ENCODE measurements around the gene ZNF683. TPM values are rescaled to one million over a fixed set of nuclear protein-coding genes. Genes with fewer than 3 reads are reported as not detected.

The ZNF683 gene
- polyA plus RNA-seq, 1 donor = not detected

Other genes with a start within 250 kb of the ZNF683 start
- 0.76 TPM for gene FAM110D, start 213.7 kb downstream of the ZNF683 start, polyA plus RNA-seq (ENCODE audit: insufficient read length)
- gene C1orf232, start 203.8 kb downstream of the ZNF683 start, polyA plus RNA-seq (ENCODE audit: insufficient read length) = not detected
- gene ZNF593, start 202.8 kb downstream of the ZNF683 start, polyA plus RNA-seq (ENCODE audit: insufficient read length) = 21.5 TPM
- 1.5 TPM for gene ZNF593OS, start 200.9 kb downstream of the ZNF683 start, polyA plus RNA-seq (ENCODE audit: insufficient read length)
- 4.2 TPM for gene CNKSR1, start 195.3 kb downstream of the ZNF683 start, polyA plus RNA-seq (ENCODE audit: insufficient read length)
- gene CATSPER4, start 182.1 kb downstream of the ZNF683 start, polyA plus RNA-seq (ENCODE audit: insufficient read length) = not detected
- gene CEP85, start 138.6 kb downstream of the ZNF683 start, polyA plus RNA-seq (ENCODE audit: insufficient read length) = 23.6 TPM
- gene SH3BGRL3, start 92.7 kb downstream of the ZNF683 start, polyA plus RNA-seq (ENCODE audit: insufficient read length) = 44.5 TPM
- 8.2 TPM for gene UBXN11, start 66.1 kb downstream of the ZNF683 start, polyA plus RNA-seq (ENCODE audit: insufficient read length)
- gene CD52, start 54.8 kb downstream of the ZNF683 start, polyA plus RNA-seq (ENCODE audit: insufficient read length) = 1.3 TPM
- not detected for gene CRYBG2, start 18.6 kb downstream of the ZNF683 start, polyA plus RNA-seq (ENCODE audit: insufficient read length)
- gene LIN28A, start 38.1 kb upstream of the ZNF683 start, polyA plus RNA-seq (ENCODE audit: insufficient read length) = not detected
- gene DHDDS, start 59.6 kb upstream of the ZNF683 start, polyA plus RNA-seq (ENCODE audit: insufficient read length) = 19.8 TPM
- 531 TPM for gene HMGN2, start 99.7 kb upstream of the ZNF683 start, polyA plus RNA-seq (ENCODE audit: insufficient read length)
- 5.9 TPM for gene RPS6KA1, start 157.0 kb upstream of the ZNF683 start, polyA plus RNA-seq (ENCODE audit: insufficient read length)